A172 (cell line): ENCODE results near the gene GPC5. TPM values are rescaled to one million over a fixed set of nuclear protein-coding genes. Genes with fewer than 3 reads are reported as not detected.

Experiments used
- DNase-seq: peaks from one replicate; pipeline ENCODE4 v3.0.0-alpha.2; 2015; ENCODE audit warnings: low spot score
- total RNA-seq: library from RNA; depleted of rRNA; stranded (reverse); fragments of >200 nt; shearing (Covaris generic); gene quantifications from 2 replicates; pipeline ENCODE4 v1.2.3, GENCODE V29; 2014

Gene GPC5
- total RNA-seq, 1 experiment from 2014 or later: not detected

DNA sequence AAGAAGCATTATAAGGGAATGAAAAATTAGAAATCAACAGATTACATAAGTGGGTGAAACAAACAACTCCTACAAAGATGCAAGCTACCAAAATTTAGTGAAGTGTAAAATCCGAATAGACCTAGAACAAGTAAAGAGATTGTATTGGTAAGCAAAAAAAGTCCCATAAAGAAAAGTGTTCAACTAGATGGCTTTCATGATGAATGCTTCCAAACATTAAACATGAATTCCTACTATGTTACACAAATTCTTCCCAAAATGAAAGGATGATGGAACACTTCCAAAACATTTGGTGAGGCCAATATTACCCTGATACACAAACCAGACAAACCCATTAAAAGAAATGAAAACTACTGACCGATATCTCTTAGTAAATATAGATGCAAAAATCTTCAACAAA is 139.0 kb downstream of the GPC5 start:
- no peak for DNase-seq

DNA sequence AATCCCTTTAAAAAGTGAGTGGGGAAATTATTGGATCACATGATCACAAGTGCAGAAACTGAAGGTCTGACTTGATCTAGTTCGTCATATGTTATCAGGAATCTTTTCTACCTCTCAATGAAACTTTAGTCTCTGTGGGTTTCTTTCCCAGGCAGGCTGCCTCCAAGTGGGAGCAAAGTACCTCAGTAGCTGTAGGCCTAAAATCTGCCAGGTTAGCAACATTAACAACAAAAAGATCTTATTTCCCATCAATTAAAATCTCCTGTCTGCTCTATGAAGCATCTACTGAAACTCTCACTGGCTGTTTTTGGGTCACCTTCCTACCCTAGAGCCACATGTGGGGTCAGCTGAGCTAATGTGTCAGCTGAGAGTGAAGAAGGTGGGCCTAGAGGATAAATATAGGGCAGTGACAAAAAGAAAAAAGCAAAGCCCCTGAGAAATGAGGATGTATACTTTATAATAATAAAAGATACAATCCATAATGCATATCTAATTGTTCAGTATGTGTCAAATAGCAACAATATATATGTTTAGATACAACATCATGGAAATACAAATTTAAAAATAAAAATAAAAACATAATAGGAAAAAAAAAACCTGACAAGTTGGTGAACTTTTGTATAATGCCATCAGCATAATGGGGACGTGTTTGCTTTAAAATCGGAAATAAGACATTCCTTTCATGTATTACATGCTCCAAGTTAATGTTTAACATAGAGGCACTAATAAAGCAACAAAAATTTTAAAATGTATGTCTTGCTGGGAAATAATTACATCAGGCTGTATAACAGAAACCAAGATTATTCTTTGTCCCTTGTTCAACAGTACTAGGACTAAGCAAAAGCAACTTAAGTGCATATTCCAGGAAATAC is 141.1 kb downstream of the GPC5 start:
- DNase-seq: no peak

DNA sequence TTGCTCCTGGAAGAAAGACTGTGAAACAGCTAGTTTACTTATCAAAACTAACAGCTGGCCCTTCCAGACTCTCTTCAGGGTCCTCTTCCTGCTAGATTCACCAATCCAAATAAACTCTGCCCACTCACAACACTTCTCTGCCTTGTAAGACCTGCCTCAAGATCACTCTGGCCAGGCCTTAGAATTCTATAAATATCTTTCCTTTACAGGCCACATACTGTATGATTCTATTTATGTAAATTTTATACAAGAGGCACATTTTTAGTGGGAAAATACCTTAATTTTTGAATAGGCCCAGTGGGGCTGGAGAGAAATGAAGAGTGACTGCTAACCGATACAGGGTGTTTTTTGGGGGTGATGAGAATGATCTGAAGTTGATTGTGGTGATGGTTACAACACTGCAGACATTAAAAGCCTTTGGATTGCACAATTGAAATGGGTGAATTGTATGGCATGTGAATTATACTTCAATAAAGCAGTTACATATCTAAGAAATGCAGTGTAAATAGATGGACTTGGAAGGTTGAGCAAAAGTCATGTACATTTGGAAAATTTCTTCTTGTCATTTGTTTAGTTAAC is 141.8 kb downstream of the GPC5 start:
- DNase-seq: no peak

DNA sequence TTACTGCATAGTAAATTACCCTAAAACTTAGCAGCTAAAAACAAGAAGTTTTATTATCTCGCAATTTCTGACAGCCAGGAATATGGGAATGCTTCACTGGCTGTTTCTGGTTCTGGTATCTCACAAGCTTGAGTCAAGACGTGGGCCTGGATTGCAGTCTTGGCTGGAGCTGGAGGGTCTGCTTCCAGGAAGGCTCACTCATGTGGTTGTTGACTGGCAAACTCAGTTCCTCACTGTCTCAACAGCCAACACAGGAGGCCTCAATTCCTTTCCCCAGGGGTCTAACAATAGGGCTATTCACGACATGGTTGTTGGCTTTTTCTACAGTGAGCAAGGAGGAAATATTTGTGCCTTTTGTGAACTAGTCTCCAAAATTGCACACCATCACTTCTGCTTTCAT is 146.3 kb downstream of the GPC5 start:
- no peak for DNase-seq

DNA sequence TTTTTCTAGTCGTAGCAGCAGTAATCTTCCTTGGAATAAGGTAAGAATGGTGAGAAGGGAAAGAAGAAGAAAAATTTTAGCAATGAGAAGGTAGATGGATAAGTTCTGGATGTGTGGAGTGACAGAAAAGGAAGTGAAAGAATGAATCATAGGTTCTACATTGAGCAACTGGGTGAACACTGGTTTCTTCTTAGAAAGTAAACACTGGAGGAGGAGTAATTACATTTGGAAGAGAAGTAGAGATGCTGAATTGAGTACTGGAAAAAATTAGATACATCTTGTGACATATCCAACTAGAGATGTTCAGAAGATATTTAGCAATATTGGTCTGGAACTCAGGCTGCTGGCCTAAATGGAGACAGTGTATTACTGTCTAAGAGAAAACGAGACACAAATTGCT is 148.5 kb downstream of the GPC5 start:
- DNase-seq: no peak

DNA sequence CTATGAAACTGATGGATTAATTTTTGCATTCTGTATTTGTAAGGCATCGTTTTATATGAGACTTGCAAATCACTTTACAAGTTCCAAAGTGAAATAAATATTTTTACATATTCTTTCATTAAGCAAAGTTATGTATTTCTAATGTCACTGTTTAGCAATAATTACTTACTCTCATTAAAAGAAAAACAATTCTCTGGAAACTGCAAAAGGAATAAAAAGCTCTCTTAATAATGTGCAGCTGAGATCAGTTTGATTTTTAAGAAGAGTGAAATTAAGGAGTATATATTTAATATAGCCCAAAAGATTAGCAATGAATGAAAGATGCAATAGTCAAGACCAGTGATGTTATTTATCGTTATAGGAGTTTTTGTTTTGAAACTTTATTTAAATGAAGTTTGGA is 155.2 kb downstream of the GPC5 start:
- no peak for DNase-seq

DNA sequence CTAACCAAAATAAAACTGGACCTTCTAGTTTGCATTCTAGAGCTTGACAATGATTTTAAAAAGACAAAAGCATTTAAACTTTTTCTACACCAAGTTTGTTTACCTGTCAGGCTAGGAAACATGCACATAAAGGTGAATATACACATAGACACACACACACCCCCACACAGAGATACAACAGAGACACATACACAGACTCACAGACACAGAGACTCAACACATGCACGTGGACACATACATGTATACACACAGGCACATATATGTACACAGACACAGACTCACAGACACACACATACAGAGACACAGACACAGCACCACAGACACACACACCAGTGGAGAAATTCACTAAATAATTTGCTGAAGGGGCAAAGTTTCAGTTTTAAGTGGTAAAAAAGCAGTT is 155.7 kb downstream of the GPC5 start:
- no peak for DNase-seq

DNA sequence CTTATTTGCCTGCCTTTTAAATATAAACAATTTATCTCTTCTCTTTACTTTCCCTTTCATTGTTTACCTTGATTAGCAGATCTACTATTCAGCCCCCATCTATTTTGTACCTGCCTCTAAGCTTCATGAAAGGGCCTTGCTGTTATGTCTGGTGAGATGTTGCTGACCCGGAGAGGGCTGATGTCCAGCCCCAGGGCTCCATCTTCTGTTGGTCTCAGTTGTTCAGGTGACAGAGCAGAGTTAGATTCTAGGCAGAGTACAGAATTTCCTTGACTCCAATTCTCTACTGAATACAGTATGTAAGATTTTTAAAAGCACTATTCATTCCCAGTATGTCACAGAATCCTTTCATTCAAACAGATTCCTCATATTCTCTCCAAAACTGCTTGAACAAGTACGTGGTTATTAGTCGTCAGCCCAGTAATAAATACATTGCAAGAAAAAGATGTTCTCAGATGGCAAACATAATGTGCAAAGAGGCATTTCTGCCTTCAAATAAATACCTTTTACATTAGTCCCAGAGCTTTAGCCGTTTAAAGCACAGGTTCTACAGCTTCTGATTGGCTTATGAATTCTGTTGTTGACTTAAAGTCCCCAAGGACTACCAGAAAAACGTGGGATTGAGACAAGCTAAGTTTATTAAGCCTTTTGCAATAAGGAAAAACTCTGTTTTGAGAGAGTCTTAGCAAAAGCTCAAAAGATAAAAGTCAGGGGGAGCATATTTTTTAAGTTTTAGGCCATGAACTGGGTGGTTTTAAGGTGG is 159.1 kb downstream of the GPC5 start:
- no peak for DNase-seq

DNA sequence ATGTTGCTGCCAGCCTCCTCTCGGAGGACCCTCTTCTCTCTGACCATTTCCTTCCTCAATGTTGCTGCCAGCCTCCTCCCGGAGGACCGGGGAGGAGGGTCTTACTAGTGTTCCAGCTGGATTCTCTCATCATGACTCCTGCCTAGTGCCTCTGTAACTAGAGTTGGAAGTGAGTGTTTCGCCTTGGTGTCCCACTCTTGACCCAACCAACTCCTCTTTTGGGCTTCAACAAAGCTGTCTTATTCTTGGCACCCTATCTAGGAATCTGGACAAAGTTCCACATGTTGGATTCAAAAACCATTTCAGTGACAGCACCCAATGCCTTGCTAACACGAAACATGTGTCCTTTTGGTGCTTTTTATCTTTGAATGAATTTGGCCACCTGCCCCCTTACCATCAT is 165.4 kb downstream of the GPC5 start:
- DNase-seq: no peak

DNA sequence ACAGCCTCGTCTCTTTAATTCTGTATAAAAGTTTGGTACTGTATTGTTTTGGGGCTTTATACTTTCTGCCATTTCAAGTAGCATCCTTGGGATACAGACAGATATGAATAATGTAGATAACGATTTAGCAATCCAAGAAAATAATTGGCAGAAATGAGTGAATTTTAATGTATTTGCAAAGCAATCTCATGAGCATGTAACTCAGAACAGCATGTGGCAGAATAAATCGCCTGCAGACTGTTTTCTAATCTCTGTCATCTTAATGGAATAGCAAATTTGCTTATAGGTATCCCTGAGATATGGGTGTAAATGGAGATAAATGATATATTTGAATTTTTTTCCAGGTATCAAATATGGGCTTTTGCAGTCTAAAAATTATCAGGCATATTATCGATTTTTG is 166.0 kb downstream of the GPC5 start:
- no peak for DNase-seq

DNA sequence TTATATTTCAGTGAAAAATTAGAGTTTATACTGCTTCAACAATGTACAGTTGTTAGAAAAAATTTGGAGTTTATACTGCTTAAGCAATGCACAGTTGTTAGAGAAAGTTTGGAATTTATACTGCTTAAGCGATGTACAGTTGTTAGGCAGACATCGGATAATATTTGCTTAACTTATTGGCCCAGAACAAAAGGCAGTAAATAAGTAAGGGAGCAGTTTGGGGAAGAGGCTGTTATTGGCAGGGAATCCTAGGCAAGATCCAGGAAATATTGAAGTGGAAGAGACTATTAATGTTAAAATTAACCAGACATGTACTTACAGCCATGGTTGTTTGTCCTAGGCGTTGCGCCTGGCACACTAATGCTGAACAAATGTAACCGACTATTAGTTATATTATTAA is 166.9 kb downstream of the GPC5 start:
- DNase-seq: no peak

DNA sequence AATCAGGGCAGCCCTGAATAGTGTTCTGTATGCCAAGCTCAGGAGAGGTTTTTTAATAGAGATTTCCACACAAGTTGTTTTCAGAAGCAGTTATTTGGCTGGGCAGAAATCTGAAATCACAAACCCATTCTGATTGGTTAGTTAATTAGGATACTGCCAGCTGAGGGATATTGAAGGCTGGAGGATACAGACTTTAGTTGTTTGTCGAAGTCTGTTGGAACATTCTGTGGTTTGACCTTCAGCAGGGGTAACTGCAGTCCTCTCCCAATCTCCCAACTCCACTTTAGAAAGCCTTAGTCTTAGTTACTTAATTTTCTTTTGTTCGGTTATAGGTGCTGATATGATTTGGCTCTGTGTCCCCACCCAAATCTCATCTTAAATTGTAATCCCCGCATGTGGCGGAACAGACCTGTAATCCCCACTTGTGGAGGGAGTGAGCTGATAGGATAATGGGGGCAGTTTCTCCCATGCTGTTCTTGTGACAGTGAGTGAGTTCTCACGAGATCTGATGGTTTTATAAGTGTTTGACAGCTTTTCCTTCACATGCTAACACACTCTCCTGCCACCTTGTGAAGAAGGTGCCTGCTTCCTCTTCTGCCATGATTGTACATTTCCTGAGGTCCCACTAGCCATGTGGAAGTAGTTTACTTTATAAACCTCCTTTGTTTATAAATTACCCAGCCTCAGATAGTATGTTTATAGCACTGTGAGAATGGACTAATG is 169.2 kb downstream of the GPC5 start:
- no peak for DNase-seq

DNA sequence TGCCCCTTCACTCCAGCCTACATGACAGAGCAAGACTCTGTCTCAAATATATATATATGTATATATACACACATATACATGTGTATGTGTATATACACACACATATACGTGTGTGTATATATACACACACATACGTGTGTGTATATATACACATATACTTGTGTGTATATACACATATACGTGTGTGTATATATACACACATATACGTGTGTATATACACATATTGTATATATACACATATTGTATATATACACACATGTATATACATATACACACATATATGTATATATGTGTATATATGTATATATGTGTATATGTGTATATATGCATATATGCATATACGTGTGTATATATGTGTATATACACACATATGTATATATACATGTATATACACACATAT is 173.3 kb downstream of the GPC5 start:
- no peak for DNase-seq

DNA sequence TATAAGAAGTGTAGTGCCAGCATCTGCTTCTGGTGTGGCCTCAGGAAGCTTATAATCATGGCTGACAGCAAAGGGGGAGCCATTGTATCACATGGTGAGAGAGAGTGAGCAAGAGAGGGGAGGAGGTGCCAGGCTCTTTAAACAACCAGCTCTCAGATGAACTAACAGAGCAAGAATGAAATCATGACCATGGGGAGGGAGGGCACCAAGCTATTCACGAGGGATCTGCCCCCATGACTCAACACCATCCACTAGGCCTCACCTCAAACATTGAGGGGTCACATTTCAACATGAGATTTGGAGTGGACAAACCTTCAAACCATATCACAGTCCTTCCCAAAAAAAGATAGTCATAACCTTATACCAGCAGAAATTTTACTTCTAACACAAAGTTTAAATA is 174.0 kb downstream of the GPC5 start:
- no peak for DNase-seq

DNA sequence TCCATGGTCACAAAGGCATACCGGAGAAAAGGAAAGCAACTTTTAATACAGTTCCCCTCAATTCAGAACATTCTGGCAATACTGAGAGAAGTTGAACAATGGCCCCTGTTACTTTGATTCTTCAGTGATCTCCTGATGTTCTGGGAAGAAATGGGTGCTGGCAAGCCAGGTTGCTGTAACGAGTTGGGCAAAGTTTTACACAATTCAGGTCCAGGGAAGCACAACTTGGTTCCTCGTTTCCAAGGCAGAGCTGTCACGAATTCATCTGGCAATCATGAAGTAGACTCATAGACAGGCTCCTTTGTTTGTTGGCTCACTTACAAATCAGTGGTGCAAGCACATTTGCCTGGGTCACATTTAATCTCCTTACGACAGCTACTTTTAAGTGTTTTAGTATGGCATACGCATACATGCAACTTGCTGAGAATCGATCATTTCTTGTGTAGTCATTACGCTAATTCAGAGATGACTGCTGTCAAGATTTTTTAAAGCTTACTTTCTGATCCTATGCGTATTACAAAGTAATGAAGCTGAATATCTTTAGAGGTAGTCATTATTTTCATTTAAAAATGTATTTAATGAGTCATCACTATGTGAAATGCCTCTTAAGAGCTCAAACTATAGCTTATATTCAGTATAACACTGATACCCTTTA is 174.7 kb downstream of the GPC5 start:
- no peak for DNase-seq

DNA sequence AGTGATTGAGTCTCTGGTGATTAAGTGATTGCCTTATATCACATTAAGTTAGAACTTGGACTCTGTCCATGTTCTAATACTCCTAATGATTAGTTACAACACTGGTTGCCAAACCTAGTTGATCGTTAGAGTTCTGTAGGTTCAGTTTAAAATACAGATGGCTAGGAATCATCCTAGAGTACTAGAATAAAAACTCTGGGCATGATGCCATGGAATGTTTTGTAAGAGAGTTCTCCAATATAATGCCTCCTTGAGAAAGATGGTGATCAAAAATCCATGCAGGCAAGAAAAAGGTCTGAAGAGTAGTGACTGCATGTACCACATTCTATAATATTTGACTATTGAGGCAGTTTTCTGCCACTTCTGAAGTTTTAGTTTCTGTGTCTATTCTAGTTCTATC is 176.3 kb downstream of the GPC5 start:
- DNase-seq: no peak

DNA sequence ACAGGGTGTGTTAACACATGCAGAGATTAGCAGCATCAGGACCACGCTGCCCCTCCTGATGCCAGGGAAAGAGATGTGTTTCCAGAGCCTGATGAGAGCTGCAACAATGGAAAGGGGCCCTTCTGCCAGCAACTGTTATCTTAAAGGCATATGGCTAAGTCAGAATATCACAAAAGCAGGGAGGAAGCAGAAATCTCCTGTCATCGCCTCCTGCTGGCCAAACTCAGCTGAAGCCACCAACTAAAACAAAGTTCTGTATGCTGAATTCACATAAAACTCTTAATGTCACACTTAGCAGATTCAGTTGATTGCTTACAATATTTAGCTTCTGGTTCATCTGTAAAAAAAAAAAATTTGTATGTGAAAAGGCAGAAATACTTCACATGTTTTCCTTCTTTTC is 178.2 kb downstream of the GPC5 start:
- no peak for DNase-seq

DNA sequence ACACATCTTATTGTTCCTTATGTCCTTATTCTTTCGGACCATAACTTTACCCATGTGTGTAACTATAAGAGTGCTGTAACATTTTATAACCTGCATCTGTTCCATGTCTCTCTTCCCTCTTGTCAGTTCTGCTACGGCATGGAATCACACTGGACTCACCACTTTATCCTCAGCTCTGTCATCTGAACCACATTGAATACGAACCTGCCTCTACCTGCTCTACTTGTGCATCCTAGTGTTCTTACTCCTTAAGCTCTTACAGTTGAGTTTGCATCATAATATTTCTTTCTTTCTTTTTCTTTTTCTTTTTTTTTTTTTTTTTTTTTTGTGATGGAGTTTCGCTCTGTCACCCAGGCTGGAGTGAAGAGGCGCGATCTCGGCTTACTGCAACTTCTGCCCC is 180.9 kb downstream of the GPC5 start:
- DNase-seq: no peak

DNA sequence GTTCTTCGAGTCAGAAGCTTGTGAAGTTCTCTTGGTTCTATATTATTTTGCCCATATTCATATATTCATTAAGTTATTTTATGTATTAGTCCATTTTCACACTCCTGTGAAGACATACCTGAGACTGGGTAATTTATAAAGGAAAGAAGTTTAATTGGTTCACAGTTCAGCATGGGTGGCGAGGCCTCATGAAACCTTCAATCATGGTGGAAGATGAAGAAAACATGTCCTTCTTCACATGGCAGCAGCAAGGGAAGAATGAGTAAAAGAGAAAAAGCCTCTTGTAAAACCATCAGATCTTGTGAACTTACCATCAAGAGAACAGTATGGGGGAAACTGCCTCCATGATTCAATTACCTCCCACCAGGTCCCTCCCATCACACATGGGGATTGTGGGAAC is 182.3 kb downstream of the GPC5 start:
- DNase-seq: no peak

DNA sequence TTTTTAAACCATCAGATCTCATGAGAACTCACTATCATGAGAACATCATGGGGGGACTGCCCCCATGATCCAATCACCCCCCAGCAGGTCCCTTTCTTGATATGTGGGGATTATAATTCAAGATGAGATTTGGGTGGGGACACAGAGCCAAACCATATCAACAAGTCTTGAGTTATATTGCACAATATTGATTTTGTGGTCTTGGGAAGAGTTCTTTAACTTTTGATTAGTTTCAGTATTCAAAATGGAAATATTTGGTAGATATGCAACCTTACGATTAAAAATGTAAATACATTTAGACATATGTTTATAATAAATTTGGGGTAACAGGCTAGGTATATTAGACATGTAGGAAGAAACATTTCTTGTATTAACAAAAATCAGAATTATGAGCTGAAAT is 188.2 kb downstream of the GPC5 start:
- DNase-seq: no peak

DNA sequence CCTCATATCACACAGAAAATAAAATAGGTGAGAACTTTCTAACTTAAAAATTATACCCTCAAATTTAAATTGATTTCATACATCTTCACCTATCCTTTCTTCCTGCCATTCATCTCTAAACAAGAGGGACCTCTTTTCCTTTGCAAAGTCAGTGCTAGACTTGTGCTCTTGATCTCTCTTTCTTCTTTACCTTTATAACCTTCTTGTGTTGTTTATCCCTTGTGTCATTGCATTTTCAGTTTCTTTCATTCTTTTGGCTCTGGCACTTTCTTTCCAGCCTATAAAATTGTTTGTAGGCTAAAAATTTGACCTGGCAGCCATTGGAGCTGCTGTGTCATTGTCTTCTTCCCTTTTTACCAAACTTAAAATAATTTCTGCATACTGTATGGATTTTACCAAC is 190.1 kb downstream of the GPC5 start:
- DNase-seq: no peak
